Activated CD4-positive, CD25-positive, alpha-beta regulatory T cell treated with anti-CD3 and anti-CD28 coated beads, Interleukin-2, amount 50 U/mL, for 24 hours (primary cell): Measurements from ENCODE around the gene DTX3.
"Not testable (repeated sequence)": the region's sequence is repeated elsewhere in the genome, so short reads cannot be mapped to it uniquely, and the experiment has no call there.

Source experiments
- ATAC-seq, 2 donors: fragments of 150-1000 bp; cut with Tn5 transposase; one replicate each; pipeline ENCODE4 v1.10.0; 2021; ENCODE audit warnings: mild to moderate bottlenecking in 1 of 2, moderate library complexity in 1 of 2

Gene DTX3

GRCh38 chr12:57632958-57633840 is 28.6 kb downstream of the DTX3 start, which contains the start of gene B4GALNT1:
Gene B4GALNT1, minus strand, starts transcription at chr12:57633201. Its CDS starts 1,069 bp downstream, at chr12:57632132.
- peak; percentile 85 to 87 for ATAC-seq

- not testable (repeated sequence) for ATAC-seq
These were observed 32.1 kb downstream of the DTX3 start for GRCh38 chr12:57636731-57637130.

- ATAC-seq = no peak
These were observed 32.7 kb downstream of the DTX3 start for GRCh38 chr12:57637364-57637763.

GRCh38 chr12:57638096-57638495 is 33.5 kb downstream of the DTX3 start:
- no peak for ATAC-seq

GRCh38 chr12:57640175-57641042 is 35.8 kb downstream of the DTX3 start:
- no peak for ATAC-seq

GRCh38 chr12:57641699-57642442 is 37.2 kb downstream of the DTX3 start:
- no peak for ATAC-seq

GRCh38 chr12:57645990-57646658 is 41.5 kb downstream of the DTX3 start:
- not testable (repeated sequence) for ATAC-seq

- ATAC-seq = not testable (repeated sequence)
These were observed 42.0 kb downstream of the DTX3 start for GRCh38 chr12:57646659-57647049.

- ATAC-seq = no peak
These were observed 49.4 kb downstream of the DTX3 start for GRCh38 chr12:57654042-57654441.

- no peak for ATAC-seq
These were observed 51.1 kb downstream of the DTX3 start for GRCh38 chr12:57655541-57656240.

GRCh38 chr12:57656408-57656807 is 51.8 kb downstream of the DTX3 start:
- not testable (repeated sequence) for ATAC-seq

- no peak for ATAC-seq
These were observed 53.1 kb downstream of the DTX3 start for GRCh38 chr12:57657744-57658143.

- no peak for ATAC-seq
These were observed 54.3 kb downstream of the DTX3 start for GRCh38 chr12:57658890-57659289.
